Caco-2 (cell line): ENCODE data around the gene ROBO1. TPM values are rescaled to one million over a fixed set of nuclear protein-coding genes. Genes with fewer than 3 reads are reported as not detected.

Experiments used
- BruUV-seq: library from RNA; stranded (reverse); fragments of 400-500 nt; replicated peaks from 2 replicates; lab custom pipeline; 2021; lab: Mats Ljungman, UMichigan
- CTCF ChIA-PET: fragments of 300-600 bp; sonication (Branson Sonifier 250); formaldehyde crosslinking; loops from one replicate; lab custom pipeline; 2022; ENCODE audit warnings: antibody characterized with exemption; lab: Charles Lee
- POLR2A ChIA-PET: fragments of 300-600 bp; sonication (Branson Sonifier 250); formaldehyde crosslinking; loops from one replicate; lab custom pipeline; 2022; ENCODE audit warnings: antibody characterized with exemption; lab: Charles Lee
- DNase-seq, 2 experiments: peaks; one replicate each; pipeline versions ENCODE4 v3.0.0 to v3.0.0-alpha.2; 2020 to 2022
- H3K27me3 ChIP-seq: replicated peaks from 2 replicates; pipeline ENCODE4 v1.6.0; 2011; ENCODE audit warnings: low read length; ENCODE audit not compliant: control insufficient read depth, insufficient read depth
- H3K36me3 ChIP-seq: 2 replicates; pipeline ENCODE4 v1.5.1; 2011; ENCODE audit warnings: low read length; ENCODE audit not compliant: control insufficient read depth, insufficient read depth
- H3K4me1 ChIP-seq: fragments of 250-450 bp; sonication (Bioruptor Pico); 2 replicates; pipeline ENCODE4 v1.5.1; 2020; ENCODE audit warnings: mild to moderate bottlenecking
- H3K4me3 ChIP-seq: 2 replicates; pipeline ENCODE4 v1.5.1; 2011; ENCODE audit warnings: low read depth, mild to moderate bottlenecking, control low read depth, low read length
- H3K9me3 ChIP-seq: fragments of 250-450 bp; sonication (Bioruptor Pico); 2 replicates; pipeline ENCODE4 v1.5.1; 2020; ENCODE audit warnings: mild to moderate bottlenecking, moderate library complexity
- H3K27ac Mint-ChIP-seq: one replicate; pipeline ENCODE4 v1.8.0; 2022; ENCODE audit warnings: mixed read lengths; ENCODE audit not compliant: unreplicated experiment
- H3K27me3 Mint-ChIP-seq: one replicate; pipeline ENCODE4 v1.8.0; 2022; ENCODE audit warnings: mixed read lengths; ENCODE audit not compliant: insufficient read depth, unreplicated experiment
- H3K36me3 Mint-ChIP-seq: one replicate; pipeline ENCODE4 v1.8.0; 2022; ENCODE audit warnings: mild to moderate bottlenecking, mixed read lengths; ENCODE audit not compliant: insufficient read depth, unreplicated experiment
- H3K4me1 Mint-ChIP-seq: one replicate; pipeline ENCODE4 v1.8.0; 2022; ENCODE audit warnings: low read depth, mixed read lengths; ENCODE audit not compliant: unreplicated experiment
- H3K4me3 Mint-ChIP-seq: one replicate; pipeline ENCODE4 v1.8.0; 2022; ENCODE audit warnings: mild to moderate bottlenecking, moderate library complexity, mixed read lengths; ENCODE audit not compliant: unreplicated experiment
- H3K9me3 Mint-ChIP-seq: one replicate; pipeline ENCODE4 v1.8.0; 2022; ENCODE audit warnings: mixed read lengths; ENCODE audit not compliant: unreplicated experiment
- CTCF ChIP-seq, 2 experiments: fragments of 200-600 bp in 1 of 2; IDR thresholded peaks; 1 replicate in 1 of 2; 2 replicates in 1 of 2; pipeline versions ENCODE4 v1.5.1 to v1.8.0; 2011 to 2022; ENCODE audit warnings: antibody characterized with exemption in 1 of 2, control low read depth in 1 of 2, inconsistent platforms in 1 of 2, low read depth in 1 of 2, low read length in 1 of 2, mild to moderate bottlenecking in 1 of 2, moderate library complexity in 1 of 2; ENCODE audit not compliant: insufficient read depth in 1 of 2, severe bottlenecking in 1 of 2, unreplicated experiment in 1 of 2
- intact Hi-C: fragments of 100-400 bp; cut with micrococcal nuclease; formaldehyde crosslinking; loops from one replicate; pipeline ENCODE4 v1.10.0; 2022; ENCODE audit not compliant: unreplicated experiment
- total RNA-seq: library from RNA; stranded (reverse); gene quantifications from 2 replicates; pipeline ENCODE4 v1.2.3, GENCODE V29; 2022

The ROBO1 gene
- total RNA-seq, 1 experiment from 2014 or later: 1.8 TPM

GRCh38 chr3:78802562-78802930, 965.3 kb downstream of the ROBO1 start:
- Histone ChIP-seq H3K9me3 (no peaks in the 10 kb centered on the region), H3K36me3 (no peaks in the 10 kb centered on the region), H3K4me3 (no peak overlapping the region), H3K4me1 (no peaks in the 10 kb centered on the region), H3K27me3 (no peaks in the 10 kb centered on the region)
- Mint-ChIP-seq H3K9me3 (no peaks in the 10 kb centered on the region), H3K4me1 (no peaks in the 10 kb centered on the region), H3K36me3 (no peaks in the 10 kb centered on the region), H3K27me3 (peaks cover 3% of the 10 kb centered on the region), H3K4me3 (no peak overlapping the region), H3K27ac (no peak overlapping the region)
- BruUV-seq: no TSS peak
- DNase-seq: no peak
- no peak for TF ChIP-seq CTCF (IDR thresholded peaks at IDR 0.05; ENCODE audit: insufficient read depth in 1 of 2, low read depth in 1 of 2, low read length in 1 of 2, severe bottlenecking in 1 of 2, unreplicated experiment in 1 of 2)
- ChIA-PET CTCF (no interaction called here), POLR2A (no interaction called here)
- intact Hi-C loops: no loop called here

- Mint-ChIP-seq H3K9me3 (no peaks in the 10 kb centered on the region), H3K4me3 (no peak overlapping the region), H3K36me3 (no peaks in the 10 kb centered on the region), H3K27me3 (peaks cover 3% of the 10 kb centered on the region), H3K4me1 (no peaks in the 10 kb centered on the region), H3K27ac (no peak overlapping the region)
- no TSS peak for BruUV-seq
- no peak overlapping the region for H3K4me3 ChIP-seq
- TF ChIP-seq CTCF (IDR thresholded peaks at IDR 0.05; ENCODE audit: insufficient read depth in 1 of 2, low read depth in 1 of 2, low read length in 1 of 2, severe bottlenecking in 1 of 2, unreplicated experiment in 1 of 2): no peak
- ChIA-PET POLR2A (no interaction called here), CTCF (no interaction called here)
- DNase-seq: no peak
- intact Hi-C loops: no loop called here
- H3K27me3 ChIP-seq: no peaks in the 10 kb centered on the region
- H3K36me3 ChIP-seq: no peaks in the 10 kb centered on the region
- H3K4me1 ChIP-seq: no peaks in the 10 kb centered on the region
- no peaks in the 10 kb centered on the region for H3K9me3 ChIP-seq
These were observed 965.8 kb downstream of the ROBO1 start for GRCh38 chr3:78801926-78802561.

GRCh38 chr3:78799681-78800080, 968.1 kb downstream of the ROBO1 start:
- no peak for TF ChIP-seq CTCF (IDR thresholded peaks at IDR 0.05; ENCODE audit: insufficient read depth in 1 of 2, low read depth in 1 of 2, low read length in 1 of 2, severe bottlenecking in 1 of 2, unreplicated experiment in 1 of 2)
- BruUV-seq: no TSS peak
- no peaks in the 10 kb centered on the region for H3K27me3 ChIP-seq
- intact Hi-C loops: no loop called here
- H3K27ac Mint-ChIP-seq: no peak overlapping the region
- POLR2A ChIA-PET: no interaction called here
- H3K27me3 Mint-ChIP-seq: peaks cover 3% of the 10 kb centered on the region
- no peaks in the 10 kb centered on the region for H3K9me3 Mint-ChIP-seq
- no peak for DNase-seq
- H3K4me1 Mint-ChIP-seq: no peaks in the 10 kb centered on the region
- no peak overlapping the region for H3K4me3 Mint-ChIP-seq
- no peaks in the 10 kb centered on the region for H3K9me3 ChIP-seq
- no peak overlapping the region for H3K4me3 ChIP-seq
- no peaks in the 10 kb centered on the region for H3K36me3 Mint-ChIP-seq
- H3K4me1 ChIP-seq: no peaks in the 10 kb centered on the region
- no peaks in the 10 kb centered on the region for H3K36me3 ChIP-seq
- CTCF ChIA-PET: no interaction called here
